ENCODE data around the gene SLC7A1. TPM values are rescaled to one million over a fixed set of nuclear protein-coding genes. Genes with fewer than 3 reads are reported as not detected.

The SLC7A1 gene
- total RNA-seq, 1 experiment from 2014 or later, result 84.5 TPM

DNA sequence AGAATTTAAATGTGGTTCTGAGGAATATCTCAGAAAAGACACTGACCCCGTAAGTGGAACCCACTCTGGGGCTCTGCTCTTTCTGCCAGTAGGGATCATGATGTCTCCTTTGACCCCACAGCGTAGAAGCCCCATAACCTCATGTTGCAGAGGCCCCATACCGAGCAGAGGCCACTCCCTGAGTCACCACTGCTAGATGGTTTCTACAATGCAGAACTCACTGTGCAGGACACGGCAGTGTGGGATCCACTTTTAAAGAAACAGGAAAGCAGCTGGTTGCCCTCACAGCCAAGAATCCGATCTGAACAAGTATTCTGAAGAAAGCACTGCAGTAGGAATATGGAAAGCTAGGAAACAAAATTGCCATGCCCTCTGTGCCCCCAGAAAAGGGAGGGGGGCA lies 4.2 kb downstream of the SLC7A1 start:
- DNase-seq (ENCODE audit: low spot score), result no peak
- ChIA-PET POLR2A (no interaction called here), CTCF (no interaction called here)
- H3K4me1 Mint-ChIP-seq, result peaks cover 71% of the 10 kb centered on the region
- no peak overlapping the region for H3K4me3 Mint-ChIP-seq
- peaks cover 2% of the 10 kb centered on the region for H3K27me3 Mint-ChIP-seq (ENCODE audit: low read depth)
- no peak for ATAC-seq
- H3K9me3 Mint-ChIP-seq, result no peaks in the 10 kb centered on the region
- peaks cover 4% of the 10 kb centered on the region for H3K36me3 Mint-ChIP-seq
- peak overlapping the region; percentile 85 for H3K27ac Mint-ChIP-seq
- TF ChIP-seq, protein P1, sequence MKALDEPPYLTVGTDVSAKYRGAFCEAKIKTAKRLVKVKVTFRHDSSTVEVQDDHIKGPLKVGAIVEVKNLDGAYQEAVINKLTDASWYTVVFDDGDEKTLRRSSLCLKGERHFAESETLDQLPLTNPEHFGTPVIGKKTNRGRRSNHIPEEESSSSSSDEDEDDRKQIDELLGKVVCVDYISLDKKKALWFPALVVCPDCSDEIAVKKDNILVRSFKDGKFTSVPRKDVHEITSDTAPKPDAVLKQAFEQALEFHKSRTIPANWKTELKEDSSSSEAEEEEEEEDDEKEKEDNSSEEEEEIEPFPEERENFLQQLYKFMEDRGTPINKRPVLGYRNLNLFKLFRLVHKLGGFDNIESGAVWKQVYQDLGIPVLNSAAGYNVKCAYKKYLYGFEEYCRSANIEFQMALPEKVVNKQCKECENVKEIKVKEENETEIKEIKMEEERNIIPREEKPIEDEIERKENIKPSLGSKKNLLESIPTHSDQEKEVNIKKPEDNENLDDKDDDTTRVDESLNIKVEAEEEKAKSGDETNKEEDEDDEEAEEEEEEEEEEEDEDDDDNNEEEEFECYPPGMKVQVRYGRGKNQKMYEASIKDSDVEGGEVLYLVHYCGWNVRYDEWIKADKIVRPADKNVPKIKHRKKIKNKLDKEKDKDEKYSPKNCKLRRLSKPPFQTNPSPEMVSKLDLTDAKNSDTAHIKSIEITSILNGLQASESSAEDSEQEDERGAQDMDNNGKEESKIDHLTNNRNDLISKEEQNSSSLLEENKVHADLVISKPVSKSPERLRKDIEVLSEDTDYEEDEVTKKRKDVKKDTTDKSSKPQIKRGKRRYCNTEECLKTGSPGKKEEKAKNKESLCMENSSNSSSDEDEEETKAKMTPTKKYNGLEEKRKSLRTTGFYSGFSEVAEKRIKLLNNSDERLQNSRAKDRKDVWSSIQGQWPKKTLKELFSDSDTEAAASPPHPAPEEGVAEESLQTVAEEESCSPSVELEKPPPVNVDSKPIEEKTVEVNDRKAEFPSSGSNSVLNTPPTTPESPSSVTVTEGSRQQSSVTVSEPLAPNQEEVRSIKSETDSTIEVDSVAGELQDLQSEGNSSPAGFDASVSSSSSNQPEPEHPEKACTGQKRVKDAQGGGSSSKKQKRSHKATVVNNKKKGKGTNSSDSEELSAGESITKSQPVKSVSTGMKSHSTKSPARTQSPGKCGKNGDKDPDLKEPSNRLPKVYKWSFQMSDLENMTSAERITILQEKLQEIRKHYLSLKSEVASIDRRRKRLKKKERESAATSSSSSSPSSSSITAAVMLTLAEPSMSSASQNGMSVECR (CRISPR knock-in tag; IDR thresholded peaks at IDR 0.05; ENCODE audit: borderline replicate concordance), result no peak
- TF ChIP-seq, protein P2, sequence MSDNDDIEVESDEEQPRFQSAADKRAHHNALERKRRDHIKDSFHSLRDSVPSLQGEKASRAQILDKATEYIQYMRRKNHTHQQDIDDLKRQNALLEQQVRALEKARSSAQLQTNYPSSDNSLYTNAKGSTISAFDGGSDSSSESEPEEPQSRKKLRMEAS (CRISPR knock-in tag; IDR thresholded peaks at IDR 0.05), result no peak

DNA sequence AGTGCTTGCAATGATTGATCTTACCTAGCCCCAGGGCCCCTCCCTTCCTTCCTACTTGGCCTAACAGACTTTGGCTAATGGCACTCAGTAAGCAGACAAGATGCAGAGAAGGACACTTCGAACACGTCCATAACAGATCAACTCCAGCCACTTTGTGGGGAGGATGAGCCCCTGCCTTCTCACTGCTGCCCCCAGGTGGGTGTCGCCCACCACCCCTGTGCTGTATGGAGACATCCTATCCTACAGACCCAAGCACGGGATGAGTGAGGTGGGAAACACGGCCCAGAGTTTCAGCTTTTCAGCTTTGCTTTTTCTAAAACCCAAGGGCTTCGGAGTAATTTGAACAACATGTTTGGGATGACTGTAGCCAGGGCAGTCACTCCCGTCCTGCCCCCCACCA lies 5.5 kb downstream of the SLC7A1 start:
- Mint-ChIP-seq H3K4me1 (peaks cover 81% of the 10 kb centered on the region), H3K4me3 (no peak overlapping the region), H3K27me3 (ENCODE audit: low read depth) (no peaks in the 10 kb centered on the region), H3K27ac (peak overlapping the region; percentile 67), H3K36me3 (peaks cover 4% of the 10 kb centered on the region), H3K9me3 (no peaks in the 10 kb centered on the region)
- CTCF ChIA-PET, result interaction anchor here (0.6 to 1.7 kb wide), 5 partner anchors 9 to 88 kb away, joined by 3 to 8 read pairs (median 4); no protein-coding TSS in a partner anchor
- TF ChIP-seq SOX15 (CRISPR knock-in tag; IDR thresholded peaks at IDR 0.05) (no peak), KAT7 (CRISPR knock-in tag; IDR thresholded peaks at IDR 0.05; ENCODE audit: borderline replicate concordance) (no peak), ZNF263 (CRISPR knock-in tag; IDR thresholded peaks at IDR 0.05; ENCODE audit: low read depth) (no peak)
- TF ChIP-seq, protein P3, sequence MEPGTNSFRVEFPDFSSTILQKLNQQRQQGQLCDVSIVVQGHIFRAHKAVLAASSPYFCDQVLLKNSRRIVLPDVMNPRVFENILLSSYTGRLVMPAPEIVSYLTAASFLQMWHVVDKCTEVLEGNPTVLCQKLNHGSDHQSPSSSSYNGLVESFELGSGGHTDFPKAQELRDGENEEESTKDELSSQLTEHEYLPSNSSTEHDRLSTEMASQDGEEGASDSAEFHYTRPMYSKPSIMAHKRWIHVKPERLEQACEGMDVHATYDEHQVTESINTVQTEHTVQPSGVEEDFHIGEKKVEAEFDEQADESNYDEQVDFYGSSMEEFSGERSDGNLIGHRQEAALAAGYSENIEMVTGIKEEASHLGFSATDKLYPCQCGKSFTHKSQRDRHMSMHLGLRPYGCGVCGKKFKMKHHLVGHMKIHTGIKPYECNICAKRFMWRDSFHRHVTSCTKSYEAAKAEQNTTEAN (CRISPR knock-in tag; IDR thresholded peaks at IDR 0.05), result no peak
- TF ChIP-seq, protein P4, sequence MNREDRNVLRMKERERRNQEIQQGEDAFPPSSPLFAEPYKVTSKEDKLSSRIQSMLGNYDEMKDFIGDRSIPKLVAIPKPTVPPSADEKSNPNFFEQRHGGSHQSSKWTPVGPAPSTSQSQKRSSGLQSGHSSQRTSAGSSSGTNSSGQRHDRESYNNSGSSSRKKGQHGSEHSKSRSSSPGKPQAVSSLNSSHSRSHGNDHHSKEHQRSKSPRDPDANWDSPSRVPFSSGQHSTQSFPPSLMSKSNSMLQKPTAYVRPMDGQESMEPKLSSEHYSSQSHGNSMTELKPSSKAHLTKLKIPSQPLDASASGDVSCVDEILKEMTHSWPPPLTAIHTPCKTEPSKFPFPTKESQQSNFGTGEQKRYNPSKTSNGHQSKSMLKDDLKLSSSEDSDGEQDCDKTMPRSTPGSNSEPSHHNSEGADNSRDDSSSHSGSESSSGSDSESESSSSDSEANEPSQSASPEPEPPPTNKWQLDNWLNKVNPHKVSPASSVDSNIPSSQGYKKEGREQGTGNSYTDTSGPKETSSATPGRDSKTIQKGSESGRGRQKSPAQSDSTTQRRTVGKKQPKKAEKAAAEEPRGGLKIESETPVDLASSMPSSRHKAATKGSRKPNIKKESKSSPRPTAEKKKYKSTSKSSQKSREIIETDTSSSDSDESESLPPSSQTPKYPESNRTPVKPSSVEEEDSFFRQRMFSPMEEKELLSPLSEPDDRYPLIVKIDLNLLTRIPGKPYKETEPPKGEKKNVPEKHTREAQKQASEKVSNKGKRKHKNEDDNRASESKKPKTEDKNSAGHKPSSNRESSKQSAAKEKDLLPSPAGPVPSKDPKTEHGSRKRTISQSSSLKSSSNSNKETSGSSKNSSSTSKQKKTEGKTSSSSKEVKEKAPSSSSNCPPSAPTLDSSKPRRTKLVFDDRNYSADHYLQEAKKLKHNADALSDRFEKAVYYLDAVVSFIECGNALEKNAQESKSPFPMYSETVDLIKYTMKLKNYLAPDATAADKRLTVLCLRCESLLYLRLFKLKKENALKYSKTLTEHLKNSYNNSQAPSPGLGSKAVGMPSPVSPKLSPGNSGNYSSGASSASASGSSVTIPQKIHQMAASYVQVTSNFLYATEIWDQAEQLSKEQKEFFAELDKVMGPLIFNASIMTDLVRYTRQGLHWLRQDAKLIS (CRISPR knock-in tag; IDR thresholded peaks at IDR 0.05; ENCODE audit: borderline replicate concordance), result no peak
- DNase-seq (ENCODE audit: low spot score) (peak; percentile 57), ATAC-seq (peak; percentile 71)
- POLR2A ChIA-PET, result no interaction called here

DNA sequence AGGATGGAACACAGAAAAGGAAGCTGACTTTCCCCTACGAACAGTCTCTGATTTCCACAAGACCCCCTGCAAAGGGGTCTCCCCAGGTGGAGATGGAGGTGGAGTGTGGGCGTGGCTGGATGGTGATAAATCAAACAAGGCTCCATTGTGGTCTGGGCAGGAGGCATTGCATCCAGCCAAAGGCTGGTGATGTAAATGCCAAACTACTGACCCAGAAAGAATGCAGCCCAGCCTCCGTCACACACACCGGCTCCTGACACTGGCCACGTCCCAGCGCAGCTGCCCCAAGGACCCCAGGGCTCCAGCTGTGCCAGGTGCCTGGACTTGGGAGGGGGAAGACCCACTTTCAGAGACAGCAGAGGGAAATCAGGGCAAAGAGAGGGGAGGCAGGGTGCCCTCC lies 6.3 kb downstream of the SLC7A1 start:
- ChIA-PET POLR2A (no interaction called here), CTCF (interaction anchor here (1.7 to 3.2 kb wide), 2 partner anchors 49 to 81 kb away, joined by 3 to 15 read pairs; no protein-coding TSS in a partner anchor)
- Mint-ChIP-seq H3K27ac (peak overlapping the region; percentile 61; the same call in 1 of the 2 replicates), H3K4me3 (no peak overlapping the region), H3K9me3 (no peaks in the 10 kb centered on the region), H3K36me3 (peaks cover 4% of the 10 kb centered on the region), H3K4me1 (peaks cover 84% of the 10 kb centered on the region), H3K27me3 (ENCODE audit: low read depth) (no peaks in the 10 kb centered on the region)
- DNase-seq (ENCODE audit: low spot score) (no peak), ATAC-seq (no peak)
- TF ChIP-seq, protein P5, sequence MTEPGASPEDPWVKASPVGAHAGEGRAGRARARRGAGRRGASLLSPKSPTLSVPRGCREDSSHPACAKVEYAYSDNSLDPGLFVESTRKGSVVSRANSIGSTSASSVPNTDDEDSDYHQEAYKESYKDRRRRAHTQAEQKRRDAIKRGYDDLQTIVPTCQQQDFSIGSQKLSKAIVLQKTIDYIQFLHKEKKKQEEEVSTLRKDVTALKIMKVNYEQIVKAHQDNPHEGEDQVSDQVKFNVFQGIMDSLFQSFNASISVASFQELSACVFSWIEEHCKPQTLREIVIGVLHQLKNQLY (CRISPR knock-in tag; IDR thresholded peaks at IDR 0.05), result no peak
- TF ChIP-seq ZNF263 (CRISPR knock-in tag; IDR thresholded peaks at IDR 0.05; ENCODE audit: low read depth) (no peak), TEAD4 (CRISPR knock-in tag; IDR thresholded peaks at IDR 0.05) (no peak)
- TF ChIP-seq, protein P6, sequence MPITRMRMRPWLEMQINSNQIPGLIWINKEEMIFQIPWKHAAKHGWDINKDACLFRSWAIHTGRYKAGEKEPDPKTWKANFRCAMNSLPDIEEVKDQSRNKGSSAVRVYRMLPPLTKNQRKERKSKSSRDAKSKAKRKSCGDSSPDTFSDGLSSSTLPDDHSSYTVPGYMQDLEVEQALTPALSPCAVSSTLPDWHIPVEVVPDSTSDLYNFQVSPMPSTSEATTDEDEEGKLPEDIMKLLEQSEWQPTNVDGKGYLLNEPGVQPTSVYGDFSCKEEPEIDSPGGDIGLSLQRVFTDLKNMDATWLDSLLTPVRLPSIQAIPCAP (CRISPR knock-in tag; IDR thresholded peaks at IDR 0.05), result no peak
- TF ChIP-seq, protein P7, sequence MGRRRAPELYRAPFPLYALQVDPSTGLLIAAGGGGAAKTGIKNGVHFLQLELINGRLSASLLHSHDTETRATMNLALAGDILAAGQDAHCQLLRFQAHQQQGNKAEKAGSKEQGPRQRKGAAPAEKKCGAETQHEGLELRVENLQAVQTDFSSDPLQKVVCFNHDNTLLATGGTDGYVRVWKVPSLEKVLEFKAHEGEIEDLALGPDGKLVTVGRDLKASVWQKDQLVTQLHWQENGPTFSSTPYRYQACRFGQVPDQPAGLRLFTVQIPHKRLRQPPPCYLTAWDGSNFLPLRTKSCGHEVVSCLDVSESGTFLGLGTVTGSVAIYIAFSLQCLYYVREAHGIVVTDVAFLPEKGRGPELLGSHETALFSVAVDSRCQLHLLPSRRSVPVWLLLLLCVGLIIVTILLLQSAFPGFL (CRISPR knock-in tag; IDR thresholded peaks at IDR 0.05; ENCODE audit: borderline replicate concordance), result no peak

All from WTC11 (cell line).